GM19193 (cell line): Measurements from ENCODE around the gene PIEZO1.

Experiments used
- POLR2A ChIP-seq: IDR thresholded peaks from 4 replicates; pipeline ENCODE4 v1.6.1; 2011; ENCODE audit not compliant: insufficient read depth, insufficient read length; ENCODE audit errors: extremely low read depth

The PIEZO1 gene

GRCh38 chr16:88768071-88768783 lies 16.8 kb downstream of the PIEZO1 start:
- no peak for TF ChIP-seq POLR2A

GRCh38 chr16:88767546-88768070 lies 17.4 kb downstream of the PIEZO1 start:
- TF ChIP-seq POLR2A, result no peak

GRCh38 chr16:88766975-88767374 lies 18.0 kb downstream of the PIEZO1 start:
- TF ChIP-seq POLR2A, result no peak

GRCh38 chr16:88764913-88765349 lies 20.1 kb downstream of the PIEZO1 start:
- no peak for TF ChIP-seq POLR2A

- TF ChIP-seq POLR2A, result no peak
These were observed 20.9 kb downstream of the PIEZO1 start for GRCh38 chr16:88764080-88764479.

- TF ChIP-seq POLR2A, result no peak
These were observed 21.4 kb downstream of the PIEZO1 start for GRCh38 chr16:88763502-88764053.

- no peak for TF ChIP-seq POLR2A
These were observed 22.1 kb downstream of the PIEZO1 start for GRCh38 chr16:88762941-88763340.

- no peak for TF ChIP-seq POLR2A
These were observed 22.7 kb downstream of the PIEZO1 start for GRCh38 chr16:88762258-88762870.

GRCh38 chr16:88761830-88762229 lies 23.2 kb downstream of the PIEZO1 start:
- no peak for TF ChIP-seq POLR2A

GRCh38 chr16:88761143-88761534 lies 23.9 kb downstream of the PIEZO1 start:
- TF ChIP-seq POLR2A, result no peak

- TF ChIP-seq POLR2A, result no peak
These were observed 24.4 kb downstream of the PIEZO1 start for GRCh38 chr16:88760424-88761142.

- TF ChIP-seq POLR2A, result no peak
These were observed 25.1 kb downstream of the PIEZO1 start for GRCh38 chr16:88759976-88760350.

- TF ChIP-seq POLR2A, result no peak
These were observed 25.6 kb downstream of the PIEZO1 start for GRCh38 chr16:88759245-88759975.

GRCh38 chr16:88758944-88759244 lies 26.1 kb downstream of the PIEZO1 start:
- no peak for TF ChIP-seq POLR2A
